NCI-H1417 (cell line): ENCODE results near the gene EHMT1.
A peak's percentile ranks its signal among the peaks of the same experiment; 100 is the strongest.

ENCODE experiments used
- DNase-seq, 3 experiments: peaks; one replicate each; lab custom pipeline; 2025; lab: John Stamatoyannopoulos, UW

The EHMT1 gene

GRCh38 chr9:137618105-137619067 is at the start of gene EHMT1:
Gene EHMT1, plus strand, starts transcription at chr9:137619005. Its CDS starts 24 bp downstream, at chr9:137619029.
- peak; percentile 88 to 94 (median 93) for DNase-seq

- no peak for DNase-seq
These were observed 49.1 kb upstream of the EHMT1 start for GRCh38 chr9:137569609-137570203.

GRCh38 chr9:137570566-137570965 is 48.2 kb upstream of the EHMT1 start:
- DNase-seq, result no peak

GRCh38 chr9:137574192-137574591 is 44.6 kb upstream of the EHMT1 start:
- DNase-seq, result no peak

- no peak for DNase-seq
These were observed 43.5 kb upstream of the EHMT1 start for GRCh38 chr9:137575364-137575715.

- no peak for DNase-seq
These were observed 42.9 kb upstream of the EHMT1 start for GRCh38 chr9:137575716-137576411.

- DNase-seq, result peak; percentile 82 to 95 (median 95)
These were observed 40.1 kb upstream of the EHMT1 start, which contains the start of gene DPH7 for GRCh38 chr9:137578518-137579258. Gene DPH7, minus strand, starts transcription at chr9:137578925. Its CDS starts 148 bp downstream, at chr9:137578777.

GRCh38 chr9:137579259-137579604 is 39.6 kb upstream of the EHMT1 start:
- no peak for DNase-seq

GRCh38 chr9:137580209-137580953 is 38.4 kb upstream of the EHMT1 start:
- peak in 1 of 3 experiments; percentile 27 for DNase-seq

- no peak for DNase-seq
These were observed 37.9 kb upstream of the EHMT1 start for GRCh38 chr9:137580954-137581322.

GRCh38 chr9:137581361-137582285 is 37.2 kb upstream of the EHMT1 start:
- no peak for DNase-seq

- no peak for DNase-seq
These were observed 36.4 kb upstream of the EHMT1 start for GRCh38 chr9:137582286-137582860.

- no peak for DNase-seq
These were observed 35.5 kb upstream of the EHMT1 start for GRCh38 chr9:137583347-137583746.

GRCh38 chr9:137583957-137584356 is 34.8 kb upstream of the EHMT1 start:
- DNase-seq, result no peak

GRCh38 chr9:137586854-137587253 is 32.0 kb upstream of the EHMT1 start:
- DNase-seq, result no peak

GRCh38 chr9:137588311-137588710 is 30.5 kb upstream of the EHMT1 start:
- DNase-seq, result no peak

- no peak for DNase-seq
These were observed 29.9 kb upstream of the EHMT1 start for GRCh38 chr9:137588891-137589290.

- peak in 2 of 3 experiments; percentile 36 to 50 for DNase-seq
These were observed 29.2 kb upstream of the EHMT1 start for GRCh38 chr9:137589441-137590122.

GRCh38 chr9:137590123-137590468 is 28.7 kb upstream of the EHMT1 start:
- peak in 1 of 3 experiments; percentile 54 for DNase-seq
